GM10266 (cell line): ENCODE data around the gene CDKN3.

Experiments
- DNase-seq: peaks from one replicate; pipeline ENCODE4 v3.0.0; 2012; ENCODE audit errors: extremely low spot score
- CTCF ChIP-seq: IDR thresholded peaks from 2 replicates; pipeline ENCODE4 v1.5.1; 2012; ENCODE audit warnings: mild to moderate bottlenecking, low read depth; ENCODE audit not compliant: control insufficient read depth, insufficient read depth; ENCODE audit errors: missing control alignments

CDKN3 gene

GRCh38 chr14:54353266-54353665 lies 43.5 kb upstream of the CDKN3 start:
- DNase-seq: no peak
- TF ChIP-seq CTCF: no peak

GRCh38 chr14:54353694-54354093 lies 43.1 kb upstream of the CDKN3 start:
- no peak for DNase-seq
- no peak for TF ChIP-seq CTCF

GRCh38 chr14:54354096-54354495 lies 42.7 kb upstream of the CDKN3 start:
- no peak for DNase-seq
- TF ChIP-seq CTCF: no peak

GRCh38 chr14:54354968-54355641 lies 41.7 kb upstream of the CDKN3 start:
- DNase-seq: no peak
- TF ChIP-seq CTCF: no peak

GRCh38 chr14:54355698-54356097 lies 41.1 kb upstream of the CDKN3 start:
- TF ChIP-seq CTCF: no peak
- no peak for DNase-seq

- TF ChIP-seq CTCF: no peak
- no peak for DNase-seq
Observed at GRCh38 chr14:54356172-54356571, 40.6 kb upstream of the CDKN3 start.

- TF ChIP-seq CTCF: no peak
- no peak for DNase-seq
Observed at GRCh38 chr14:54360667-54361066, 36.1 kb upstream of the CDKN3 start.
